Heart left ventricle (tissue), 16 donors: ENCODE data around the gene LAMA2. TPM values are rescaled to one million over a fixed set of nuclear protein-coding genes. Genes with fewer than 3 reads are reported as not detected.

ENCODE experiments used
- ATAC-seq, 4 donors: fragments of 200-7000 bp; cut with Tn5 transposase; one replicate each; pipeline ENCODE4 v1.9.1; 2020 to 2022; ENCODE audit warnings: moderate library complexity in 4 of 4, mild to moderate bottlenecking in 3 of 4, moderate number of reproducible peaks in 1 of 4
- DNase-seq, 5 donors: peaks; one replicate each; pipeline ENCODE4 v3.0.0-alpha.2; 2020
- H3K27ac ChIP-seq, 12 donors: fragments of 200-600 bp; sonication (generic) in 4 of 12; one replicate each; pipeline versions ENCODE4 v1.5.0 to v1.8.0; 2016 to 2022; ENCODE audit warnings: mild to moderate bottlenecking in 2 of 12
- H3K27me3 ChIP-seq, 9 donors: fragments of 200-600 bp; sonication (generic) in 2 of 9; one replicate each; pipeline versions ENCODE4 v1.5.1 to v1.8.0; 2016 to 2022; ENCODE audit warnings: mild to moderate bottlenecking in 3 of 9
- H3K36me3 ChIP-seq, 9 donors: fragments of 200-600 bp; sonication (generic) in 2 of 9; one replicate each; pipeline versions ENCODE4 v1.5.0 to v1.8.0; 2018 to 2022; ENCODE audit warnings: mild to moderate bottlenecking in 2 of 9
- H3K4me1 ChIP-seq, 12 donors: fragments of 200-600 bp; sonication (generic) in 4 of 12; one replicate each; pipeline versions ENCODE4 v1.5.0 to v1.8.0; 2016 to 2022; ENCODE audit warnings: mild to moderate bottlenecking in 3 of 12
- H3K4me3 ChIP-seq, 12 donors: fragments of 200-600 bp; sonication (generic) in 4 of 12; one replicate each; pipeline versions ENCODE4 v1.5.0 to v1.8.0; 2017 to 2022; ENCODE audit warnings: mild to moderate bottlenecking in 9 of 12, moderate library complexity in 4 of 12
- H3K9me3 ChIP-seq, 12 donors: fragments of 200-600 bp; sonication (generic) in 4 of 12; one replicate each; pipeline versions ENCODE4 v1.5.0 to v1.8.0; 2016 to 2022; ENCODE audit warnings: mild to moderate bottlenecking in 1 of 12
- CTCF ChIP-seq, 12 donors: fragments of 200-600 bp; sonication (generic) in 4 of 12; IDR thresholded peaks; one replicate each; pipeline versions ENCODE4 v1.5.0 to v1.8.0; 2018 to 2022; ENCODE audit warnings: antibody characterized with exemption in 12 of 12, mild to moderate bottlenecking in 5 of 12
- POLR2A ChIP-seq, 2 donors: fragments of 450-650 bp; IDR thresholded peaks; one replicate each; pipeline ENCODE4 v1.6.1; 2017; ENCODE audit warnings: antibody characterized with exemption in 2 of 2, mild to moderate bottlenecking in 2 of 2, moderate library complexity in 2 of 2
- WGBS, 4 donors: extraction: QIAGEN DNeasy Blood & Tissue Kit in 2 of 4; methylation state at CpG; one replicate each; pipeline versions ENCODE4 v1.1.5 to v1.1.7; 2013 to 2018; 5-methylcytosine and 5-hydroxymethylcytosine counted together
- intact Hi-C, 10 donors: fragments of 100-400 bp; cut with DNase I; formaldehyde crosslinking; loops; one replicate each; pipeline versions ENCODE4 v1.11.1 to v1.14.2; 2022
- polyA plus RNA-seq, 2 donors: library from polyadenylated mRNA; stranded (reverse); fragments of 200-250 nt; gene quantifications; one replicate each; pipeline ENCODE4 v1.2.3, GENCODE V29; 2013
- total RNA-seq, 9 donors: library from RNA; depleted of rRNA in 2 of 9; stranded (reverse); fragments of >200 nt in 2 of 9; fragmentation: NEBNext Ultra II Directional in 3 of 9; extraction: Animal tissue kit (Norgen Biotek cat#: 25700) in 3 of 9; gene quantifications; one replicate each; pipeline versions ENCODE4 v1.1.0 to v1.2.4, GENCODE V29; 2016 to 2023
- donor health status: ischemic (EF 13 %, LVEDD 7.1; RV severe dilation, severe dysfunction).
- donor health status: healthy with polysubstance abuse.
- donor health status: DM: no; HTN: yes; CAD: no.
- donor health status: DM: no; HTN: no; CAD: no.
- donor health status: ischemic (EF 25% LVEDD 6.9; RV normal size, moderate dysfunction).
- donor health status: ischemic (EF 25% LVEDD 5.7; RV mildly dilated, moderate dysfunction).
- donor health status: healthy.
- donor health status: DM: yes; HTN: yes; CAD: no.
- donor health status: ischemic (EF 35%, LVEDD 5.7; RV mildly dilated, moderate dysfunction).
- donor health status: nonischemic (EF 11% LVEDD 7.7; RV severe dilation, severe dysfunction).
- donor health status: DM: yes; HTN: yes; CAD: no.
- donor health status: PGD.
- donor health status: ischemic (EF 29% LVEDD 5.4; RV normal size, mild dysfunction).
- donor health status: nonischemic (EF 23%, LVEDD 6.1; RV moderate dilation, normal function).

Gene LAMA2
- total and polyA plus RNA-seq, 11 donors: 34.8 to 299 (median 206) TPM

GRCh38 chr6:129191235-129191634 is 308.3 kb downstream of the LAMA2 start:
- Histone ChIP-seq H3K9me3 (no peaks in the 10 kb centered on the region), H3K36me3 (peaks cover 0 to 72% (median 14%) of the 10 kb centered on the region in 9 donors), H3K27me3 (no peaks in the 10 kb centered on the region), H3K4me1 (peaks cover 0 to 34% (median 9%) of the 10 kb centered on the region in 12 donors), H3K27ac (no peak overlapping the region), H3K4me3 (no peak overlapping the region)
- intact Hi-C loops: no loop called here
- no peak for ATAC-seq
- no peak for DNase-seq
- WGBS, 4 donors: 84 to 90% (median 87%) methylated on average over 2 of the region's 2 CpGs
- no peak for TF ChIP-seq CTCF (IDR thresholded peaks at IDR 0.05)
- TF ChIP-seq POLR2A (IDR thresholded peaks at IDR 0.05): no peak

GRCh38 chr6:129192458-129192989 is 309.6 kb downstream of the LAMA2 start:
- Histone ChIP-seq H3K36me3 (peaks cover 0 to 77% (median 14%) of the 10 kb centered on the region in 9 donors), H3K9me3 (no peaks in the 10 kb centered on the region), H3K4me1 (peaks cover 0 to 23% (median 6%) of the 10 kb centered on the region in 12 donors), H3K4me3 (no peak overlapping the region), H3K27me3 (no peaks in the 10 kb centered on the region), H3K27ac (peak overlapping the region in 1 of 12 donors; percentile 15)
- peak in 1 of 5 donors; percentile 59 for DNase-seq
- TF ChIP-seq CTCF (IDR thresholded peaks at IDR 0.05): no peak
- no peak for TF ChIP-seq POLR2A (IDR thresholded peaks at IDR 0.05)
- 89 to 95% (median 94%) methylated on average over 14 of the region's 14 CpGs for WGBS, 4 donors
- ATAC-seq: no peak
- intact Hi-C loops: no loop called here

GRCh38 chr6:129194306-129194941 is 311.5 kb downstream of the LAMA2 start:
- H3K4me1 ChIP-seq: peaks cover 0 to 20% (median 6%) of the 10 kb centered on the region in 12 donors
- 86 to 89% (median 88%) methylated on average over 7 of the region's 7 CpGs for WGBS, 4 donors
- no peak for DNase-seq
- ATAC-seq: no peak
- peak overlapping the region in 1 of 12 donors; percentile 15 for H3K27ac ChIP-seq
- intact Hi-C loops: no loop called here
- H3K9me3 ChIP-seq: no peaks in the 10 kb centered on the region
- no peak overlapping the region for H3K4me3 ChIP-seq
- TF ChIP-seq POLR2A (IDR thresholded peaks at IDR 0.05) (no peak), CTCF (IDR thresholded peaks at IDR 0.05) (no peak)
- no peaks in the 10 kb centered on the region for H3K27me3 ChIP-seq
- H3K36me3 ChIP-seq: peaks cover 0 to 78% (median 14%) of the 10 kb centered on the region in 9 donors

GRCh38 chr6:129195161-129195560 is 312.2 kb downstream of the LAMA2 start:
- DNase-seq (no peak), ATAC-seq (no peak)
- WGBS, 4 donors: 40 to 59% (median 50%) methylated on average over 2 of the region's 2 CpGs
- intact Hi-C loops: no loop called here
- H3K36me3 ChIP-seq: peaks cover 0 to 76% (median 18%) of the 10 kb centered on the region in 9 donors
- no peaks in the 10 kb centered on the region for H3K27me3 ChIP-seq
- H3K4me3 ChIP-seq: no peak overlapping the region
- peaks cover 0 to 20% (median 6%) of the 10 kb centered on the region in 12 donors for H3K4me1 ChIP-seq
- H3K9me3 ChIP-seq: no peaks in the 10 kb centered on the region
- no peak for TF ChIP-seq CTCF (IDR thresholded peaks at IDR 0.05)
- TF ChIP-seq POLR2A (IDR thresholded peaks at IDR 0.05): no peak
- H3K27ac ChIP-seq: peak overlapping the region in 3 of 12 donors; percentile 15 to 25 (median 22)
